Immature natural killer cell (primary cell): ENCODE measurements around the gene SMPX. TPM values are rescaled to one million over a fixed set of nuclear protein-coding genes. Genes with fewer than 3 reads are reported as not detected.
"Not testable (repeated sequence)": the region's sequence is repeated elsewhere in the genome, so short reads cannot be mapped to it uniquely, and the experiment has no call there.

ENCODE experiments used
- DNase-seq, 3 donors: peaks; one replicate each; pipeline ENCODE4 v3.0.0; 2022; ENCODE audit warnings: mixed read lengths in 1 of 3
- H3K27ac Mint-ChIP-seq, 6 donors: one replicate each; pipeline ENCODE4 v1.8.0; 2020; ENCODE audit warnings: mixed read lengths in 6 of 6, mild to moderate bottlenecking in 5 of 6, inconsistent platforms in 4 of 6, moderate library complexity in 3 of 6
- H3K27me3 Mint-ChIP-seq, 3 donors: one replicate each; pipeline ENCODE4 v1.8.0; 2020 to 2021; ENCODE audit warnings: low read depth in 3 of 3, mild to moderate bottlenecking in 3 of 3, mixed read lengths in 3 of 3, moderate library complexity in 3 of 3, inconsistent platforms in 1 of 3
- H3K36me3 Mint-ChIP-seq, 3 donors: one replicate each; pipeline ENCODE4 v1.8.0; 2020; ENCODE audit warnings: mixed read lengths in 3 of 3, inconsistent platforms in 2 of 3, mild to moderate bottlenecking in 2 of 3
- H3K4me1 Mint-ChIP-seq, 2 donors: one replicate each; pipeline ENCODE4 v1.8.0; 2020; ENCODE audit warnings: inconsistent platforms in 2 of 2, mild to moderate bottlenecking in 2 of 2, mixed read lengths in 2 of 2, moderate library complexity in 1 of 2
- H3K4me3 Mint-ChIP-seq, 5 donors: one replicate each; pipeline ENCODE4 v1.8.0; 2020; ENCODE audit warnings: mild to moderate bottlenecking in 5 of 5, mixed read lengths in 5 of 5, inconsistent platforms in 3 of 5, moderate library complexity in 3 of 5
- H3K9me3 Mint-ChIP-seq, 6 donors: one replicate each; pipeline ENCODE4 v1.8.0; 2020; ENCODE audit warnings: mild to moderate bottlenecking in 6 of 6, mixed read lengths in 6 of 6, inconsistent platforms in 4 of 6, moderate library complexity in 3 of 6
- polyA plus RNA-seq, 3 donors: library from polyadenylated mRNA; unstranded; fragments of 300-500 nt; fragmentation: Illumina TruSeq; gene quantifications; one replicate each; pipeline ENCODE4 v1.2.3, GENCODE V29; 2021

SMPX gene
- not detected for polyA plus RNA-seq

DNA sequence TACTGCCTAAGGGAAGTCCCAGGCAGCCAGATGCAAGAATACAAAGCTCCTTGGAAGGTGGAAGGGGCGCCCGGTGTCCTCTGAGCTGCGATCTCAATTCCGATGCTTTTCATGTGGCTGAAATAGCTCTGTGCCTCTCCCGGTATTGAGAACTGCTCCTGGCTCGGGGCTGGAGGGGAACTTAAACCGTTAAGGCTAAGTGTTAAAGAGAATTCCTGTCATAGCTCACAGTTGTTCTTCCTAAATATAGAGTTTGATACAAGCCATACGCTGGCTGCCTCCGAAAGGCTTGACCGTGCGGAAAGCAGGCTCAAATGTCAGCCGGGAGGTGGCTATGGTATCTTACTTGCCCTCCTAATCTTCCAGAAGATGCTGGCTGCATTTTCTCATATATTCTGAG lies at the start of gene SMPX:
Gene SMPX (minus strand): TSS at position 157 of the 400 bp plus-strand sequence. CDS start 3,826 bp downstream, outside the sequence.
- Mint-ChIP-seq H3K4me1 (no peaks in the 10 kb centered on the region), H3K9me3 (no peaks in the 10 kb centered on the region), H3K27me3 (peaks cover 0 to 3% (median 2%) of the 10 kb centered on the region in 3 donors), H3K4me3 (no peak within 1 kb of the TSS), H3K27ac (no peak within 1 kb of the TSS), H3K36me3 (no peaks in the 10 kb centered on the region)
- DNase-seq, result no peak

DNA sequence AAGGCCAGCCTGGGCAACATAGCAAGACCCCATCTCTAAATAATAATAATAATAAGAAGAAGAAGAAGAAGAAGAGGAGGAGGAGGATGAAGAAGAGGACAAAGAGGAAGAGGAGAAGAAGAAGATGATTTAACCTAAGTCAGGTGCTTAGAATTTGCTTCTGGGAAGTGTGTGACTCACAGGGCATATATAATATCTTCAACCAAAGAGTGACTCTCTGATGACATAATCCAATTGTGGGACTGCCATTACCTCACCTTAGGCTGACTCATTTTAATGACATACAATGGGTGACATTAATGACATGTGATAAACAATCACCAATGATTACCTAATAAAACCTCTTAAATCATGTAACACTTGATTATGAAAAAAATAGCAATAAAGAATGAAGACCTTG lies 48.8 kb upstream of the SMPX start:
- Mint-ChIP-seq H3K27ac (no peak overlapping the region), H3K4me1 (no peaks in the 10 kb centered on the region), H3K36me3 (no peaks in the 10 kb centered on the region), H3K9me3 (no peaks in the 10 kb centered on the region), H3K4me3 (no peak overlapping the region), H3K27me3 (peaks cover 3 to 4% (median 3%) of the 10 kb centered on the region in 3 donors)
- no peak for DNase-seq

DNA sequence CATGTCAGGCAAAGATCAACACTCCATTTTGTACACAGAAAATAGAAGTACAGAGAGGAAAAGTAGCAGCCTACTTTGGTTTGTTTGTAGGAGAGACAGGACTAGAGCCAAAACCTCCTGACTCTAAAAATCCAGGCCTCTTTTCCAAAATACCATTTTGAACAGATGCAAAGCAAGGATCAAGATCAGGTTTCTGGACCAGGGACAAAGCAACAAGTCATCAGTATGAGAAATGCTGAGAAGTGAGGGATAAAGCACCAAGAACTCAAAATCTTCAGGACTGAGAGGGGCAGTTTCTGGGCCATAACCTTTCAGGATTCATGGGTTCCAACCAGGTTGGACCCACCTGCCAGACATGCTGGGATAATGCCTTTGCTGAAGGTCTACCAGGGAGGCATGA lies 44.9 kb upstream of the SMPX start:
- peaks cover 0 to 2% (median 2%) of the 10 kb centered on the region in 3 donors for H3K27me3 Mint-ChIP-seq

DNA sequence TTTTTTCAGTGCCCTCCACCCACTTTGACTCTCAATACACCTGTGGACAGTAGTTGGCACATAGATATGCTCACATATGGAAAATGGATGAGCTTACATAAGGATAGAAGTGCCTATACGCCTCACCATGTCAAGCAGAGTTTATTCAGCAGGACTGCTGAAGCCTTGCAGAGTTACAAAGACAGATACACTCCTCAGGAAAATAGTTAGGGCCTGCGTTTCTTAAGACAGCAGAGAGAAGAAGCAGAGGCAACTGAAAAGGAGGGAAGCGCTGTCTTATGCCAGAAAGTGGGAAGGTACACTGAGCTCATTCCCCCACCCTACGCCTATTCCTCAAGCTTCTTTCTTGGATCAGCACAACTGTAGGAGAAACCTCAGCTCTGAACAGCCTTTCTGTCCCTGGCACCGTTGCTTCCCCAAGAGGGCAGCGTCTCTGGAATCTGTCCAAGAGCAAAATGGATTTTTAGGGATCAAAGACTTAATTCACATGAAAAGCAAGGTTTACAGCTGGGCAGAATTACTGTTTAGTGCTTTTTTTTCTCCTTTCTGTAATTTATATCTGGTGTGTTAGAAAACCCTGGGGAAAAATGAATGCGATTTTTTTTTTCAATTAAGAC lies 44.2 kb upstream of the SMPX start:
- Mint-ChIP-seq H3K27ac (no peak overlapping the region), H3K4me1 (no peaks in the 10 kb centered on the region), H3K9me3 (no peaks in the 10 kb centered on the region), H3K27me3 (peaks cover 0 to 2% (median 2%) of the 10 kb centered on the region in 3 donors), H3K4me3 (no peak overlapping the region), H3K36me3 (no peaks in the 10 kb centered on the region)
- DNase-seq, result no peak

More for the DNA sequence above, 44.9 kb upstream of the SMPX start:
- no peaks in the 10 kb centered on the region for H3K9me3 Mint-ChIP-seq
- H3K36me3 Mint-ChIP-seq, result no peaks in the 10 kb centered on the region
- DNase-seq, result no peak
- H3K4me3 Mint-ChIP-seq, result no peak overlapping the region
- H3K4me1 Mint-ChIP-seq, result no peaks in the 10 kb centered on the region
- no peak overlapping the region for H3K27ac Mint-ChIP-seq

DNA sequence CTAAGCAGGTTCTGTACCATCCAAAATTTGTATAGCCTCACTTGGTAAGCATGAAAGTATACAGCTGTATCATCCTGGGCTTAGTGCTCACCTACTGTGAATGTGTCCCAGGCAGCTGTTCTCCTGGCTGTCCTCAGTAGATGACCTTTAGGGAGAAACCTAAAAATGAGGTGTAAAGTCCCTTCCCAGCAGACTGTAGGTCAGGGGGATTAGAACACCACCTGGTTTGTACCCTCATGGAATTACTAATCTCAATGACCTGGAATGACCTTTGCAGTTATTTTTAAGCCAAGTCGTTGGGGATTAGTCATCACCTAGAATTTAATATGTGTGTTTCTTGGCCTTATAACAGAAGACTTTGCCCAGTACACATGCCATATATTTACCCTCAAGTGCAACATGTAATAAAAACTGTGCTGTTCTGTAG lies 42.4 kb upstream of the SMPX start:
- Mint-ChIP-seq H3K4me1 (no peaks in the 10 kb centered on the region), H3K4me3 (no peak overlapping the region), H3K27me3 (peaks cover 2 to 10% (median 2%) of the 10 kb centered on the region in 3 donors), H3K36me3 (no peaks in the 10 kb centered on the region), H3K27ac (no peak overlapping the region), H3K9me3 (peaks cover 0 to 4% (median 0%) of the 10 kb centered on the region in 6 donors)
- DNase-seq, result no peak

DNA sequence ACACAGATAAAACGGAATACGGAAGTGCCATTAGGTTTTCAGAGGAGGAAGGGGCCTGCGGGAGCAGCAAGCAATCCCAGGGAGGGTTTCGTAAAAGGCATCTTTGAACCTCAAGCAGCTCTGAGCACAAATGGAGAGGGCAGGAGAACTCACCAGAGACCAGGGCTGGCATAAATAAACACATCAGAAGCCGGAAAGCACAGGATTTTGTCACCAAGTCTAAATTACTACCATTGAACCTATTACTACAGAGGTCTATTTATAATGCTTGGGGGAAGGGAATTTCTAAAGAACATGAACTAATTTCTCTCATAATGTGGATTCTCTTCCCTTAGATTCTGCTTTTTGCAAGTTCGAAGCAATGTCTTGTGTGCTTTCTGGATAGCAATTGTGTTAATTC lies 41.9 kb upstream of the SMPX start:
- peaks cover 2 to 10% (median 7%) of the 10 kb centered on the region in 3 donors for H3K27me3 Mint-ChIP-seq
- H3K36me3 Mint-ChIP-seq, result no peaks in the 10 kb centered on the region
- no peak overlapping the region for H3K4me3 Mint-ChIP-seq
- H3K27ac Mint-ChIP-seq, result no peak overlapping the region
- no peak for DNase-seq
- peaks cover 0 to 4% (median 0%) of the 10 kb centered on the region in 6 donors for H3K9me3 Mint-ChIP-seq
- H3K4me1 Mint-ChIP-seq, result no peaks in the 10 kb centered on the region

DNA sequence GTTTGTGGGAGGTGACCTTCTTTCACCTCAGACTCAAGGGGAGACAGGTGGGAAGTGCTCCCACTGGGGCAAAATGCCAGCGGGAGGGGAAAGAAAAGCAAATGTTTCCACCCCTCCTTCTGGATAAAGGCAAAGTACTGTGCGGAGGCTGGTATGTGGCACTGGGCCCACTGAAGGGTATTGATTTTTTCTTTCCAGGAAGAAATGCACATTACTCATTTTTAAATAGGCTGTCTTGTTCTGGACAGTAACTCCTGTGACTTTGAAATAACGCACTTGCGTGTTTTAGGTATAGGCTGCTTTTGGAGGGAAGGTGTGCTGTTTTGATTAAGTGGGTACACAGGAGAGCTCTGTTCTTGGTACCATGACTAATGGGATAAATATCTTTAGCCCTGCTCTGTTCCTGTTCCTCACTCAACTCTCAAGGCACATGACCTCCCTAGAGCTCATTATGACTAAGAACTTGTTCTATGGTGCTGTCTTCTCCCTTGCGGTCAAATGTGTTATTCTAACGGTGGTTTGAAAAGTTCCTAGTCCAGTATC lies 40.8 kb upstream of the SMPX start:
- Mint-ChIP-seq H3K27ac (no peak overlapping the region), H3K27me3 (peaks cover 2 to 10% (median 7%) of the 10 kb centered on the region in 3 donors), H3K4me3 (no peak overlapping the region), H3K36me3 (no peaks in the 10 kb centered on the region), H3K4me1 (no peaks in the 10 kb centered on the region), H3K9me3 (peaks cover 0 to 4% (median 0%) of the 10 kb centered on the region in 6 donors)
- no peak for DNase-seq

DNA sequence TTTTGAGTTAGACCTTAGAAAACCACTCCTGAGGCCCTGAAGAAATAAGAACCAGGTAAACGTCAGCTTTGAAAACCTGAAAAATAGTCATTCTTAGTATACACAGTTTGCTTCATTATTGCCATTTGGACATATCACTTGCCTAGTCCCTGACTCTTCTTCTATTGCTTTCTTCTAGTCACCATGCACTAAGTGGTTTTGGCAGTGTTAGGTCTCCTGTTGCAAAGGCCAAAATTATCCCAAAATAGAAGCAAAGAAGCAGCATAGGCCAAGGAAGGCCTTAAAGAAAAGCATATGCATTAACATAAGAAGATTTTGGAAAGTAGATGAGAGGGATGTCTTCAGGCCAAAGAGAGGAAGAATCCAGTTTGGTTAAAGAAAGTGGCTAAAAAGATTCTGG lies 24.1 kb upstream of the SMPX start:
- H3K4me1 Mint-ChIP-seq, result no peaks in the 10 kb centered on the region
- peaks cover 0 to 3% (median 2%) of the 10 kb centered on the region in 3 donors for H3K27me3 Mint-ChIP-seq
- no peak overlapping the region for H3K27ac Mint-ChIP-seq
- no peaks in the 10 kb centered on the region for H3K36me3 Mint-ChIP-seq
- no peak for DNase-seq
- no peaks in the 10 kb centered on the region for H3K9me3 Mint-ChIP-seq
- H3K4me3 Mint-ChIP-seq, result no peak overlapping the region

DNA sequence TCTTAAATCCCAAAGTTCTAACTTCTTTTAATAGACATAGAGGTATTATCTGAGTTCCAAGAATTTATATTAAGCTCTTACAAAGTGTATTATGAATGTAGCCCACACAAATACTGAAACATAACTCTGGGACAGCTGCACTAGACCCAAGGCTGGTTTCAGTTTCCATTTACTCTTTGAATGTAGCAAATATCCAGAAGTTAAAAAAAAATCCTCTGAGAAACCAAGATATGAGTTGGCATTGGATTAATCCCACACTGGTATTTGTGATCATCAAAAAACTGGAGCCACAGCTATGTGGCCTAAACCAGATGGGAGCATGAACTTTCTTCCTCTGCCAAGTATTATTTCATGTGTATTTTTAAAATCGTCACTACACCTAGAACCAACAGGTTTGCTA lies 23.6 kb upstream of the SMPX start:
- H3K4me3 Mint-ChIP-seq, result no peak overlapping the region
- H3K9me3 Mint-ChIP-seq, result no peaks in the 10 kb centered on the region
- DNase-seq, result no peak
- H3K27me3 Mint-ChIP-seq, result peaks cover 0 to 3% (median 2%) of the 10 kb centered on the region in 3 donors
- H3K4me1 Mint-ChIP-seq, result no peaks in the 10 kb centered on the region
- H3K27ac Mint-ChIP-seq, result no peak overlapping the region
- H3K36me3 Mint-ChIP-seq, result no peaks in the 10 kb centered on the region

DNA sequence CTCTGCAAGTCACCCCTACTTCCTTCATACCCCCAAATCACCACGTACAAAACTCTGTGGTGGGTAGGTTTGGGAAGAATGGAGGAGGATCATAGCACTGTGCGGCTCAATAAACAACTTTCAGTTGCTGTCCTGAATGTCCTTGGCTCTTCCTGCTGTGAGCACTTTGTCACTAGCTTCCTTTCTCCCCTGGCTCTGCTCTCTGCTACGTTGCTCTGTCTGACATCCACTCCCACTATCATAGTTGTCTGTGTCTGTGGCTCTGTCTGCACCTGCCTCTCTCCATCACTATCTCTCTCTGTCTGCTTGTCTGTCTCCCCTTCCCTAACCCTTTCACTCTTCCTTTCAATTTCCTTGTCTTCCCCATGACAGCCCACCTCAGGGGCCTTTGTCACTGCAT lies 21.2 kb upstream of the SMPX start:
- H3K4me3 Mint-ChIP-seq, result no peak overlapping the region

DNA sequence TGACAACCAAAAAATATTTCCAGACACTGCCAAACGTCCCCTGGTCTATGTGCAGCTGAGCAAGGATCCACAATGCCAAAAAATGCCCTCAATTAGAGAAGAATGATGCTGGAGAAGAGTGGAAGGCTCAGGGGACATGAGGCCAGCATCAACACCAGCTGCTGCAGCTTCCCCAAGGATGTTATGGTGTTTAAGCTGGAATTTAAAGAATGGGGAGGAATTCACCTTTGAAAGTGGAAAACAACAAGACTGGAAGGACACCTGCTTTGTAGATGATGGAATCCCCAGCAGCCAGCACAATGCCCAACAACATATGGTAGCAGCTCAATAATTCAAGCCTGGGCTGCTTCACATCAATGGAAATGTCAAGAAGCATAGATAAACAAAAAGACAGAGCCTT lies 20.3 kb upstream of the SMPX start:
- H3K36me3 Mint-ChIP-seq, result no peaks in the 10 kb centered on the region
- DNase-seq, result no peak
- H3K4me3 Mint-ChIP-seq, result no peak overlapping the region
- H3K4me1 Mint-ChIP-seq, result no peaks in the 10 kb centered on the region
- H3K27ac Mint-ChIP-seq, result no peak overlapping the region
- no peaks in the 10 kb centered on the region for H3K9me3 Mint-ChIP-seq
- H3K27me3 Mint-ChIP-seq, result peaks cover 1 to 6% (median 3%) of the 10 kb centered on the region in 3 donors

More for the DNA sequence above, 21.2 kb upstream of the SMPX start:
- Mint-ChIP-seq H3K36me3 (no peaks in the 10 kb centered on the region), H3K27me3 (peaks cover 1 to 6% (median 6%) of the 10 kb centered on the region in 3 donors), H3K27ac (no peak overlapping the region), H3K4me1 (no peaks in the 10 kb centered on the region), H3K9me3 (no peaks in the 10 kb centered on the region)
- DNase-seq, result no peak

DNA sequence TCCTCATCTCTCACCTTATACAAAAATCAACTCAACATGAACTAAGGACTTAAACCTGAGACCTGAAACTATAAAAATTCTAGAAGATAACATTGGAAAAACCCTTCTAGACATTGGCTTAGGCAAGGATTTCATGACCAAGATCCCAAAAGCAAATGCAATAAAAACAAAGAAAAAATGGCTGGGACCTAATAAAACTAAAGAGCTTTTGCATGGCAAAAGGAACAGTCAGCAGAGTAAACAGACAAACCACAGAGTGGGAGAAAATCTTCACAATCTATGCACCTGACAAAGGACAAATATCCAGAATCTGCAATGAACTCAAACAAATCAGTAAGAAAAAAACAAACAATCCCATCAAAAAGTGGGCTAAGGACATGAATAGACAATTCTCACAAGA lies 17.2 kb upstream of the SMPX start:
- H3K27me3 Mint-ChIP-seq, H3K4me3 Mint-ChIP-seq, H3K9me3 Mint-ChIP-seq, H3K36me3 Mint-ChIP-seq, DNase-seq, H3K4me1 Mint-ChIP-seq, H3K27ac Mint-ChIP-seq: not testable (repeated sequence)

DNA sequence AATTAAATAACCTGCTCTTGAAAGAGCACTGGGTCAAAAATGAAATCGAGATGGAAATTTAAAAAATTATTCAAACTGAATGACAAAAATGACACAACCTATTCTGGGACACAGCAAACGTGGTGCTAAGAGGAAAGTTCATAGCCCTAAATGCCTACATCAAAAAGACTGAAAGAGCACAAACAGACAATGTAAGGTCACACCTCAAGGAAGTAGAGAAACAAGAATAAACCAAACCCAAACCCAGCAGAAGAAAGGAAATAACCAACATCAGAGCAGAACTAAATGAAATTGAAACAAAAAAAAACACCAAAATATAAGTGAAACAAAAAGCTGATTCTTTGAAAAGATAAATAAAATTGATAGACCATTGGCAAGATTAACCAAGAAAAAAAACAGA lies 15.1 kb upstream of the SMPX start:
- not testable (repeated sequence) for H3K4me1 Mint-ChIP-seq, H3K36me3 Mint-ChIP-seq, H3K27ac Mint-ChIP-seq, DNase-seq, H3K9me3 Mint-ChIP-seq, H3K4me3 Mint-ChIP-seq, H3K27me3 Mint-ChIP-seq

DNA sequence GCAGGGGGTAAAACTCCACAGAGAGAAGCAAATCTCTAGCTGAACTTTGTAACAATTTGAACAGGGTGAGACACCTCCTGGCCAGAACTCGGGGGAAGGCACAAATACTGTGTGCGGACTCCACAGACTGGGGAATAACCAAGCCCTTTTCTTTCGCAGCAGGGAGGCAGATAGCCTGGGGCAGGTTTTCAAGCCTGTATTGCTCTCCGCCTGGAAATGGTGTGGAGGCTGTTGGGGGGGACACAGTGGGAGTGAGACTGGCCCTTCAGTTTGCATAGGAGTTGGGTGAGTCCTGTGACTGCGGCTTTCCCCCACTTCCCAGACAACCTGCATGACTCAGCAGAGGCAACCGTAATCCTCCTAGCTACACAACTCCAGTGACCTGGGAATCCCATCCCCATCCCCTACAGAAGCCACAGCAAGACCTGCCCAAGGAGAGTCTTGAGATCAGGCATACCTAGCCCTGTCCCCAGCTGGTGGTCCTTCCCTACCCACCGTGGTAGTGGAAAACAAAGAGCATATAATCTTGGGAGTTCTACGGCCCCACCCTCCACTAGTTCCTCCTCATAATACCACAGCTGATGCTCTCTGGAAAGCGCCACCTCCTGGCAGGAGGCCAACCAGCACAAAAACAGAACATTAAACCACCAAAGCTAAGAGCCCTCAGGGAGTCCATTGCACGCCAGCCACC lies 12.9 kb upstream of the SMPX start:
- DNase-seq, result no peak
- Mint-ChIP-seq H3K36me3 (no peaks in the 10 kb centered on the region), H3K4me1 (no peaks in the 10 kb centered on the region), H3K4me3 (no peak overlapping the region), H3K9me3 (no peaks in the 10 kb centered on the region), H3K27ac (no peak overlapping the region), H3K27me3 (peaks cover 1 to 13% (median 7%) of the 10 kb centered on the region in 3 donors)
